GM19455 (cell line): ENCODE data around the gene GCGR.

Experiments used
- ATAC-seq: cut with Tn5 transposase; IDR thresholded peaks from one replicate; pipeline ENCODE4 v1.9.1; 2021; ENCODE audit not compliant: unreplicated experiment

The GCGR gene

DNA sequence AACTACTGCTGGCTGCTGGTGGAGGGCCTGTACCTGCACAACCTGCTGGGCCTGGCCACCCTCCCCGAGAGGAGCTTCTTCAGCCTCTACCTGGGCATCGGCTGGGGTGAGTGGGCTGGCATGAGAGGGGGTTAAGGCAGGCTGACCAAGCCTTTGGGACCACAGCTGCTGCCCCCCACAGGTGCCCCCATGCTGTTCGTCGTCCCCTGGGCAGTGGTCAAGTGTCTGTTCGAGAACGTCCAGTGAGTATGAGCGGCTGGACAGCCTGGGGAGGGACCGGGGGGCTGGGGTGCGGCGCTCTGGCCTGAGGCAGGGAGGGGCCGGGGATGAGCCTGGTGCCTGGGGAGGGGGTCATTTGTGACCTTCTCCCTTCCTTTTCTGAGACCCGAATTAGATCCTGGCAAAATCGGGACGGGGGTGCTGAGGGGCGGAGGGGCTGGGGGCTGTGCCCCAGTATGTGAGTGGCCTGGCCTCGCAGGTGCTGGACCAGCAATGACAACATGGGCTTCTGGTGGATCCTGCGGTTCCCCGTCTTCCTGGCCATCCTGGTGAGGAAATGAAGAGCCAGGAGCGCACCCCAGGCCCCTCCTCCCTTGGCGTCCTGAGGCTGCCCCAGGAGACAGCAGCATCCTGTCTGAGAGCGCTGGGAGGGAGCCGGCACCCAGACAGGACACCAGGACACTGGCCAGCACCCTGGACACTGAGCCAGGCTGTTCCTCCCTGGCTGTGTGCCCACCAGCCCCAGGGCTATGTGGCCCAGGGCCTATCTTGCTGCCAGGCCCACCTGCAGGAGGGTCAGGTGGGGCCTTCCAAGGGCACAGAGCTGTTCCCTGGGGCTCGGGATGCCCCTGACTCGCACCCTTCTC, 8.0 kb downstream of the GCGR start:
- no peak for ATAC-seq

DNA sequence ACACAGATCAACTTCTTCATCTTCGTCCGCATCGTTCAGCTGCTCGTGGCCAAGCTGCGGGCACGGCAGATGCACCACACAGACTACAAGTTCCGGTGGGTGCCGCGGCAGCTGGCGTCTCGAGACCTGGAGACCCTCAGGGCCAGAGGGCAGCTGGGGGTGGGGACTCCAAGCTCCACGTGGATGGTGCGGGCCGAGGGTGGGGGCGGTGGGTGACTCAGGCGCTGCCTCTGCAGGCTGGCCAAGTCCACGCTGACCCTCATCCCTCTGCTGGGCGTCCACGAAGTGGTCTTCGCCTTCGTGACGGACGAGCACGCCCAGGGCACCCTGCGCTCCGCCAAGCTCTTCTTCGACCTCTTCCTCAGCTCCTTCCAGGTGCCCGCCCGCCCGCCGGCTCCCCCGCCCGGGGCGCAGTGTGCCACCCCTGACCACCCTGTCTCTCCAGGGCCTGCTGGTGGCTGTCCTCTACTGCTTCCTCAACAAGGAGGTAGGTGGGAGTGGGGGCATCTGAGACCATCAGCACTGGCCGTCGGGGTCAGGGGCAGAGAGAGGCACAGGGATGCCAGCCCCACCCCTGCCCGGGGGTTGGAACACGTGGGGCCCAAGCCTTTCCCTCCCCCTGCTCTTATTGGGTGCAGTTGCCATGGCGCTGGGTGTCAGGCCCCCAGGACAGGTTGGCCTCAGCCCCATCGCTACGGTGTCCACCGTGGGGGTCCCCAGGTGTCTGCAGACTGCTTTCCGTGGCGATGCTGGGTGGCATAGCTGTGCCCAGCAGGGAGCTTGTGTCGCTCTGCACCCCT, 8.8 kb downstream of the GCGR start:
- ATAC-seq = no peak

DNA sequence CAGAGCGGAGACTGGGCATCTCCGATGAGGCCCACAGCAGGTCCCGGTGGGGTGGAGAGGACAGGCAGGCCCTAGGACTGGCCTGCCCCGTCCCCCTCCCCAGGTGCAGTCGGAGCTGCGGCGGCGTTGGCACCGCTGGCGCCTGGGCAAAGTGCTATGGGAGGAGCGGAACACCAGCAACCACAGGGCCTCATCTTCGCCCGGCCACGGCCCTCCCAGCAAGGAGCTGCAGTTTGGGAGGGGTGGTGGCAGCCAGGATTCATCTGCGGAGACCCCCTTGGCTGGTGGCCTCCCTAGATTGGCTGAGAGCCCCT, 9.4 kb downstream of the GCGR start:
- ATAC-seq = no peak

DNA sequence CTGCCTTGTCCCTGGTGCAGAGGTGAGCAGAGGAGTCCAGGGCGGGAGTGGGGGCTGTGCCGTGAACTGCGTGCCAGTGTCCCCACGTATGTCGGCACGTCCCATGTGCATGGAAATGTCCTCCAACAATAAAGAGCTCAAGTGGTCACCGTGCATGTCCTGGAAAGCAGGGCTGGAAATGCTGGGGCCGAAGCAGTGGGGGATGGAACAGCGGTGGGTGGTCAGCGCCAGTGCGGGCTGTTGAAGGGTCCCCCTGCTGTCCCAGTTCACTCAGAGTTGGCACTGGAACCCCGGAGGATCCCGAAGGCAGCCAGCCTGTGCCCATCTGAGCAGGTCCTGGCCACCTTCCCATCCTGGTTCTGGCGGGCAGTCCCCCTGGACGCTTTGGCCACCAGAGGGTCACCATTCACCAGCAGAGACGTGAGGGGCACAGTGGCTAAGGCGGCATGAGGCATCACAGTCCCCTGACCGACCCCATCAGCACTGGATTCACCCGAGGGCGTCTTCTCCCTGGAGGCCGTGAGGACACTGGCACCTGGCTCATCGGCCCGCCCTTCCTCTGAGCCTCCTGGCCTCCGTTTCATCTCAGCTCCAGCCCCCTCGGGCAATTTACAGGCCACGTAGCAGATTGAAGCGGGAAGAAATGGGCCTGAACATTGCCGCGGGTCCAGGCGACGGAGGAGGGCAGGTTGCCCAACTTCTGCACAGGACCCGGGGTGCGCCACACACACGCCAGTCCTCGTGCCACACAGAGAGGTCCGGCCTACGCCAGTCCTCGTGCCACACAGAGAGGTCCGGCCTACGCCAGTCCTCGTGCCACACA, 10.1 kb downstream of the GCGR start:
- ATAC-seq = no peak

DNA sequence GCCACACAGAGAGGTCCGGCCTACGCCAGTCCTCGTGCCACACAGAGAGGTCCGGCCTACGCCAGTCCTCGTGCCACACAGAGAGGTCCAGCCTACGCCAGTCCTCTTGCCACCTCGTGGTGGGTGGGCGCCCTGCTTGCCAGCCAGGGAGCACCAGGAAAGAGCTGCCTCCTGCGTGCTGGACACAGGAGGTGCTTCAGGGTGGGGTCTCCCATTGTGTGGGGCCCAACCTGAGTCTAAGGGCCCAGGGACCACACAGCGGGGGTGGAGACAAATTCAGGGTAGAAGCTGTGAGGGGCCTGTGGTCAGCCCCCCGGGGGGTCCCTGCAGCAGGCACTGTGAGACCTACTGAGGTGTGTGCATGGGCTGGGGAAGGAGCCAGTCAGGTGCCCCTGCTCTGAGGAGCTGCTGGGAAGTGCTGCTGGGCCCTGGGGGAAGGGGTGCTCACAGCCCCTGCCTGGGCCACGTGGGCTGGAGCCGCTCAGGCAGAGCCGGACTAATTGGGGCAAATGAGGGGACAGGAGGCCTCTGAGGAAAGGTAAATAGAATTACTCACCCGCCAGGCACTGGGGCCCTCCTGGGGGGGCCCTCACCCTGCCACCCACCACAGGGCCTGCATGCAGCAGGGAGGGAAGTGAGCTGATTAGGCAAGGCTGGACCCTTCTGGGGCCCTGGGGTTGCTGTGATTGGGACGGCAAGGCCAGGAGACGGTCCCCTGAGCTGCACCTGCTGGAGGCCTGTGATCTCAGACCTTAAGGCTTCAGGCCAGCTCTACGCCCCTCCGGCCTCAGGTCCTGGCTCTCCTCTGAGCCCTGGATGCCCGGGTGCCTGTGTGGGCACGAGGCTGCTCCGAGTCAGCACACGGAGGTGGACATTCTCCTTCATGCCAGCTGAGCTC, 11.0 kb downstream of the GCGR start:
- ATAC-seq = no peak

DNA sequence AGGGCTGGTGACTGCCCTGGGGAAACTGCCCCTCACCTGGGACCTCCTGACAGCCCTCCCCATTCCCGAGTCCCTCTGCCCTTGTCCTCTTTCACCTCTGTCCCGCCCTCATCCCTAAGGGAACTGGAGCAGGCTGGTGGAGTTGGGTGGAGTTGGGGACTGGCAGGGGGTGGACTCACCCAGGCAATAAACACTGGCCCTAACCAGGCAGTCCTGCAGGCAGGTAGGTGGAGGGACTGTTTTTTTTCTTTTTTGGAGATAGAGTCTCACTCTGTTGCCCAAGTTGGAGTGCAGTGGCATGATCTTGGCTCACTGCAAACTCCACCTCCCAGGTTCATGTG, 11.7 kb downstream of the GCGR start:
- no peak for ATAC-seq

DNA sequence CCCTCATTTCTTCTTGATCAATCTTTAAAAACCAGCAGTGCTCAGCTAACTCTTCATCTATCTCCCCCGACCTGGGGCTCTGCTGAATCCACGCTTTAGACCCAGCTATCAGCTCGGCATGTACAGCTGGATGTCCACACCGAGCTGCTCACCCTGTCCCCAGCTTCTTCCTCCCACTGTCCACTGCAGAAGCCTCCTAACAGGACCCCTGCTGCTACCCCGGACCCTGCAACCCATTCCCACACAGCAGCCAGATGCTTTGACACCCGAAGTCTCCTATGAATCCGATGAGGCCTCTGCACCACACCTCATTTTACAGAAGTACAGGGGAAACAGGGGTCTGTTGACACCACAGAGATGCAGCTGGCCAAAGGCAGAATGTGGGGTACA, 13.8 kb downstream of the GCGR start:
- no peak for ATAC-seq

DNA sequence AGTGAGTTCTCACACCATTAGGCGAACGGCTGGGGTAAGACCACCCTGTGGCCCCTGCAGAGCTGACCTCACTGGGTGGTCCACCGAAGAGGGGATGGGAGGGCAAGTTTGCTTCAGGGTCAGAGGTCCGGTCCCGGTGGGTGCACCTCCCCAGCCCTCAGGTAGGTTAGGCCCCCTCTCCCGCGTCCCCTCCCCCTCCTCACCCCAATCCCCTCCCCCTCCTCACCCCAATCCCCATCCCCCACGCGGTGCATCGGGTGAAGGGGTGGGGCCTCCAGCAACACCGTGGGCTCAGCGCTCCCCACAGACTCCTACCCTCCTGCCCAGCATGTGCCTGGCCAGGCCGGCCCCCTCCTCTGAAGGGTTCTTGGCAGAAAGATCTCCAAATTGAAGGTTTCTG, 15.8 kb downstream of the GCGR start:
- no peak for ATAC-seq

DNA sequence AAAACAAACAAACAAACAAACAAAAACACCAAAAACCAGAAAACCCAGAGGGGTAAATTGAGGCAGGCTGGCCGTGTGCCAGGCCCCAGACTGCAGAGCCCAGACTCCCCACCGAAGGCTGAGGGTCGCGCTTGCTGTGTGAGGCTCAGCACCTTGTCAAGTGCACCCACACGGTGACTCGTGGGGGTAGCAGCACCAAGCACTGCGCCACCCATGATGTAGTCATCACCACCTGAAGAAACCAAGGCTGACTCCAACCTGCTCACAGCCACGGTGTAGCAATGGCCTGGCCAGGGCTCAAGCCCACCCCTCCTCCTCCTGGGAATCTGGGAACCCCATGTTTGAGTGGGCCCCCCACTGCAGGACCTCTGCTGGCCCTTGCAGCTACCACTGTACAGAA, 17.2 kb downstream of the GCGR start:
- no peak for ATAC-seq

DNA sequence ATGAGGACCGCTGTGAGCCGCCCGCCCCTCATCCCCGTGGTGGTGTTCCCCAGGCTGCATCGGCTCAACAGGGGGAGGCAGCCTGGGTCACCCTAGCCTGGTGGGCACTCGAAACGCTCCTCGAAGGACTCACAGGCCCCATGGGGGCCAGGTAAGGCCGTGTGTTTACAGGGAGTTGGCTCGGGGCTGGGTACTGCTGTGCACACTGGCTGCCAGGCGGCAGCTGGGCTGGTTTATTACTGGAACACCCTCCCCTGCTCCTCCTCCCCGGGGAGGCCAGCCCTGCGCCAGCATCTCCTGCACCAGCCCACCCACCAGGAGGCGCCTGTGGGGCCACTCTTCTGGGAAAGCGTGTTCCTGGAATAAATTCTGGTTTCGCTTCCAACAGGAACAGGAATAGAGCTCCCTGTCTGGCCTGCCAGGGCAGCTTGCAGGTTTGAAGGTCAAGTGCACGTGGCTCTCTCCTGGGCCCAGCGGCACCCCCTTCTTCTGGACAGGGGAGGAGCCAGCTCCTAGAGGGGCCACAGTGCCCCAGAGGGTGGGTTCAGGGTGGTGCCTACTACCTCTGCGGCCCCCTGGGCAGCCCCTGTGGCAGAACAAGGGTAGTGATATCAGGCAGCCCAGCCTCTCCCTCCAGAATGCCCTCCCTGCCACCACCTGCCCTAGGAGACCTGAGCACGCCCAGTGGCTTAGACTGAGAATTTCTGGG, 17.8 kb downstream of the GCGR start:
- no peak for ATAC-seq

DNA sequence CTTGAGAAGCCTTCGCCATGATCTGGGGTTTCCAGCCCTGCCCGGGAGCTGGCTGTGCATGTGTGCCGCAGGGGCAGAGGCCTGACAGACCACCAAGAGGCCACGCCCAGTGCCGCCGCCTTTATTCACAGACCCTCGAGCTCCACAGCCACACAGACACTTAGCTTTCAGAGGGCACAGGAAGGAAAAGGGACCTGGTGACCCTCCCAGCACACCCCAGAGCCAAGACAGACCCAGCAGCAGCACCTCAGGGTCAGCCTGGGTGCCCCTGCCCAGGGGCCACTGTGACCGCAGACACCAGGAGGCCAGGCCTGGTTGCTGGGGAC, 18.3 kb downstream of the GCGR start:
- ATAC-seq = no peak

DNA sequence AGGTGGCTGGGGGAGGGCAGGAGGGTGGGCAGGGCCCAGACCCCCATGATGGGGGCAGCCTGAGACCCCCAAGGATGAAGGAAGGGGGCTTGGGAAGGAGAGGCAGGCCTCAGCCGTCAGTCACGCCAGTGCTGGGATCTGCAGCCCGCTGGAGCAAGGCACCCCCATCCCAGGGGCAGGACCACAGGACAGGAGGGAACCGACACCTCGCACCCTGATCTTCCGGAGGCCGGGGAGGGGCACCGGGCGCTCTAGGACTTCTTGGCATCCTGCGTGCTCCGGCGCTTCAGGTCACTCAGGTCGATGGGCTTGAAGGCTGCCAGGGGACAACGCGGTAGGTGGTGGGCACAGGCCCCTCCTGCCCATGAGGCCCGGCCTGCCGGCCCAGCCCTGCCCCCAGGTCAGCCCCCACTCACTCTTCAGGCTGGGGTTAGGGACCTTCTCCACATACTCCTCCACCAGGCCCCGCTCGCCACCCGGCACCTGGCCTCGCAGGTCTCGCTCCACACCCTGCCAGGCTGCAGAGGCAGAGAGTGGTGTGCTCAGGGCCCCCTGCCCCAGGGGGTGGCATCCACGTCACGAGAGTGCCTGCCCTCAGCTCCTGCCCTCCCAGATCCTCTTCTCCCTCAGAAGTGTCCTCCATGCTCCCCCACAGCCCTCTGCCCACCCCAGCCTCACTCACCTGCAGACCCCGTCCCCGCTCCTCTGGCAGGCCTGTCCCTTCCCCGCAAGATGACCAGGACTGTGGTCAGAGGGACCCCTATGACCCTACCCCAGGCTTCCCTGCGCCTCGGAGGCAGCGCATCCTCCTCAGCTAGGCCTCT, 19.3 kb downstream of the GCGR start:
- no peak for ATAC-seq

DNA sequence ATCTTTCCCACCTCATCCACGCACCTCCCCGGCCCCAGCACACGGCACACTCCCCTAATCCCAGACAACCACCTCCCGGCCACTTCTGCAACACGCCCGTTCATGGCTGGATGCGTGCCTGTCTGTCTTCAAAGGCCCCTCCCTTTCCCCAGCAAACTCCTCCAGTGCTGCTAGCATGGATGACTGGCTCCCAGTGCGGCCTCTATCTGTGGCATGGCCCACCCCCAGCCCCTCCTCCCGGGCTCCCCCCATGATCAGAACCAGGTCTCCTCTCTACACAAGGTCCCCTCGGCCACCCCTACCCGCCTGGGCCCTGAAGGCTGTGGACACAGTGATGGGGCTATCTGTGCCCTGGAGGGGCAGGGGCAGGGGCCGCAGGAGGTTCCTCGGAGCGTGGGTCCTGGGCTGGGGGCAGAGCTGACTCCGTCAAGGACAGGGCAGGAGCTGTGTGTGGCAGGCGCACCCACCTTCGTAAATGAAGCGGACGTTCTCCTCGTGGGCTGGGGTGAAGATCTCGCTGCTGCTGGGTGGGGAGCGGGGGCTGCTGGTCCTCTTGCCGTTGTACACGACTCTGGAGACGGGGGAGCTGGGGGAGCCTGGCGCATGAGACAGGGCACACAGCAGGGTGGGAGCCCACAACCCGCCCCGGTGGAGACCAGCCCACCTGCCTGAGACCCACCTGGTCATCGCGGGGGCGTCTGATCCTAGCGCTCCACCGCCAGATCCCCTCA, 20.0 kb downstream of the GCGR start:
- no peak for ATAC-seq

DNA sequence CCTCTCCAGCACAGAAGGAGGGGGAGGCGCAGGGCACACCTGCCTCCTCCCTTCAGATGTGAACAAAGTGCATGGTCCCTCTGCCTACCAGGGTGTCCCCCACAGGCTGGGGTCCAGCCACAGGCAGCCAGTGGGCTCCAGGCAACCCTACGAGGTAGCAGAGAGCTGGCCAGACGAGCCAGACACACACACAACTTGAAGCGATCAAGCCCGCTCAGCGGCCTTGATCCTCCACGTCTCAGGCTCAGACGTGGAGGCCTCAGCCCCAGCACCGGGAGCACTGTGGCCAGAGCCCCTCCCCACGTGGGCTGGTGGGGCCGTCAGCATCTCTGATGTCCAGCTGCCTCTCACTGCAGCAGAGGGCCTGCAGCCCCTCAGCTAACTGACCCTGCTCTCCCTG, 20.6 kb downstream of the GCGR start:
- ATAC-seq = no peak

DNA sequence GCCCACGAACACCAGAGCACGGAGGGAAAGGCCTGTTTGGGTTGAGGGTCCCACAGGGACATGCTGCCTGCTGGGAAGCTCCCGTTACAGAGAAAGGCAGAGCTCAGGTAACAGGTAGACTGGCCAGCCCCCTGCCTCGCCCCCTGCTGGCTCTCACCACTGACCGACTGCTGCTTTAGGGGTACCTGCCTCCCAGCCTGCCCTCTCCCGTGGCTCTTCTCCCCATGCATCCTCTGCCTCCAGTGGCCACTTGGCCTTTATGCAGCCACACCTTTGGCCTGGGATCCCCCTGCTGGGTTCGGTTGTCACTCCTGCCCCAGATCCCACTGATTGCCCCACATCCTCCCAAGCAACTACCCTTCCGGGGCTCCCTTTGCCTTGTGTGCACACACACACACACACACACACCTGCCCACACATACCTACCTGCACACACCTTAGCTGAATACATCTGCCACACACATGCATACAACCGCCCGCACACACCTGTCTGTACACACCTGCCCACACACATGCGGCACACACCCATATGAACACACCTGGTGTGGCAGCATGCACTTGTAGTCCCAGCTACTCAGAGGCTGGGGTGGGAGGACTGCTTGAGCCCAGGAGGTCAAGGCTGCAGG, 22.0 kb downstream of the GCGR start:
- ATAC-seq = no peak

DNA sequence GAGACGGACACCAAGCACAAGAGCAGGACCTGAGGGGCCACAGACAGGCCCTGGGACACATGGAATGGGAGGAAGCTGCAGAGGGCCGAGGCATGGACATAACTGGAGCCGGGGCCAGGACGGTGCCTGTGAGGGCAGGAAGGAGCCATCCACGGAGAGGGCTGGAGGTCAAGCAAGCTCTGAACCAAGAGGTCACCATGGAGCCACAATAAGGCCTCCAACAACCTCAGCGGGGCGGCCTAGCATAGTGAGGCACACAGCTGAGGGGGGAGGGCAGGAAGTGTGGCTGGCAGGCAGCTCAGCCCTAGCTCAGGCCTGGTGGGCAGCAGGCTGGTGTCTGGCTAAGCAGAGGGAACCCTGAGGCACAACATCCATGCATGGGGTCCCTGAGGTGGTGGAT, 24.7 kb downstream of the GCGR start:
- ATAC-seq = no peak

DNA sequence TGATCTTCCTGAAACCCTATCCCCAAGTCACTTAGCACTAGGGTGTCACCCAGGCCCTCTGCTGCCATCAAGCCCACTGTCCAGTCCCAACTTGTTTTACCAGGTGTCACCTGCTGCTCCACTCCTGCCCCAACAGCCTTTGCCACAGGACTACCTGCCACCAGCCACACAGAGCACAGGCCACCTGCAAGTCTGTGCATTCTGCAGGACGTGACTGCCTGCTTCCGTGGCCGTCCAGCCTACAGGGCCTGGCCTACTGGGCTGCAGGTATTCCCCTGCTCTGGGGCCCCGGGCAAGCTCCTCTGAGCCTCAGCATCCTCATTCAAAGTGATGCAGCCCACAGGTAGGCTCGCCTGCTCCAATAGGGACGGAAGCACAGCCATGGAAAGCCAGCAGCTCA, 25.9 kb downstream of the GCGR start:
- ATAC-seq = no peak

DNA sequence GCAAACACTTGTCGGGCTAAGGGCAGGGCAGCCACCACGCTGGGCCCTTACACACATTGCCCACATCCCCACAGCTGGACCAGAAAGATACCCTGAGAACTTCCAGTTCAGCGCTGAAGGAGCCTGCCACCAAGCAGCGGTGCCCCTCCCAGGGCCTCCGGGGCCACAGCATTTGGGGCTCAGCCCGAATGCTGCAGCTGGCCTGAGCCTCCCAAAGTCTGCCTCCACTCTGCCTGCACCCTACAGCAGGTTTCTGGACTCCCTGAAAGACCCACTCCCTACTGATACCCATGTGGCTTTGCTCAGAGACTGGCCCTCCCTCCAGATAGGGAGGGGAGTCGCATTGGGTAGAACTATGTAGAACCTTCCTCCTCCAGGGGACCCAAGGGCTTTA, 27.6 kb downstream of the GCGR start:
- ATAC-seq = no peak
